Measurements from ENCODE around the gene GABRG3. TPM values are rescaled to one million over a fixed set of nuclear protein-coding genes. Genes with fewer than 3 reads are reported as not detected.

Gene GABRG3
- total RNA-seq, 4 donors from 2014 or later, result 0.97 to 3.9 (median 3.6) TPM; not detected in 1

DNA sequence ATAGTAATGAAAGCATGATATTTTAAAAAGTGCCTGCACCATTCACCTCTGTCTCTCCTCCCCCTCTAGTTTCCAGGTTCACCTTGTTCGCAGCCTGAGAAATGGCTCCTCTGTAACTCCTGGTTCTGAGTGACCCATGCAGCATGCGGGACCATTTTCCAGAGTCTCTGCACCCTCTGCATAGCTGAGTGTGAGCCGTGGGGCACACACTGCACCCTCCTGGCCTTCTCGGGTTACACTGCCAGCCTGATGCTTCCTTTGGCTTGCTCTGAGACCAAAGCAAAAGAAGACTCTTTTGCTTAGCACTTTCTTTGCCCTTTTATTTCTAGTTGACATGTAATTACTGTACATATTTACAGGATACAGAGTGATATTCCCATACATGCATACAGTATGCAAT lies 287.3 kb downstream of the GABRG3 start:
- no peaks in the 10 kb centered on the region for H3K9me3 ChIP-seq
- no peak overlapping the region for H3K4me3 ChIP-seq
- H3K4me1 ChIP-seq, result no peaks in the 10 kb centered on the region
- no peak for DNase-seq (ENCODE audit: low spot score in 2 of 2)
- no peak overlapping the region for H3K27ac ChIP-seq
- H3K36me3 ChIP-seq, result no peaks in the 10 kb centered on the region
- no peak for TF ChIP-seq POLR2AphosphoS5 (IDR thresholded peaks at IDR 0.05)
- no peak for TF ChIP-seq POLR2A (IDR thresholded peaks at IDR 0.05)
- TF ChIP-seq, protein P1, sequence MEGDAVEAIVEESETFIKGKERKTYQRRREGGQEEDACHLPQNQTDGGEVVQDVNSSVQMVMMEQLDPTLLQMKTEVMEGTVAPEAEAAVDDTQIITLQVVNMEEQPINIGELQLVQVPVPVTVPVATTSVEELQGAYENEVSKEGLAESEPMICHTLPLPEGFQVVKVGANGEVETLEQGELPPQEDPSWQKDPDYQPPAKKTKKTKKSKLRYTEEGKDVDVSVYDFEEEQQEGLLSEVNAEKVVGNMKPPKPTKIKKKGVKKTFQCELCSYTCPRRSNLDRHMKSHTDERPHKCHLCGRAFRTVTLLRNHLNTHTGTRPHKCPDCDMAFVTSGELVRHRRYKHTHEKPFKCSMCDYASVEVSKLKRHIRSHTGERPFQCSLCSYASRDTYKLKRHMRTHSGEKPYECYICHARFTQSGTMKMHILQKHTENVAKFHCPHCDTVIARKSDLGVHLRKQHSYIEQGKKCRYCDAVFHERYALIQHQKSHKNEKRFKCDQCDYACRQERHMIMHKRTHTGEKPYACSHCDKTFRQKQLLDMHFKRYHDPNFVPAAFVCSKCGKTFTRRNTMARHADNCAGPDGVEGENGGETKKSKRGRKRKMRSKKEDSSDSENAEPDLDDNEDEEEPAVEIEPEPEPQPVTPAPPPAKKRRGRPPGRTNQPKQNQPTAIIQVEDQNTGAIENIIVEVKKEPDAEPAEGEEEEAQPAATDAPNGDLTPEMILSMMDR (IDR thresholded peaks at IDR 0.05), result no peak
- no peak for TF ChIP-seq EP300 (IDR thresholded peaks at IDR 0.05)
- 68% methylated on average over 4 of the region's 4 CpGs for WGBS
- H3K27me3 ChIP-seq, result no peaks in the 10 kb centered on the region

DNA sequence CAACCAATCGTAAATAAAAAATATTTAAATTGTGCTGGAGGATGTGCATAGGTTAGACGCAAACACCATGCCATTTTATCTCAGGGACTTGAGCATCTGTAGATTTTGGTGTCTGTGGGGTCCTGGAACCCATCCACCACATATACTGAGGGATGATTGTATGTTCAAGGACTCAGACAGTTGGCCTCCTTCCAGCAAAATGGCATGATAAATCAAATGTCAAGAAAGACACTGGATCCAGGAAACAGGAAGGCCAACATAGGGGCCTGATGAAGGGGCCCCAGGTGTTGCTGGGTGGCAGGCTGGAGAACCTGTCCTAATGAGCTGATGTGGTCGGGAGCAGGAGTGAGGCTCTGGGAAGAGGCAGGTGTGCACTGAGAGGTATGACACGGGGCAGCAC lies 289.5 kb downstream of the GABRG3 start:
- no peak overlapping the region for H3K4me3 ChIP-seq
- WGBS, result 67% methylated on average over 4 of the region's 4 CpGs
- no peaks in the 10 kb centered on the region for H3K9me3 ChIP-seq
- H3K27me3 ChIP-seq, result no peaks in the 10 kb centered on the region
- H3K4me1 ChIP-seq, result no peaks in the 10 kb centered on the region
- no peak overlapping the region for H3K27ac ChIP-seq
- no peak for DNase-seq (ENCODE audit: low spot score in 2 of 2)
- H3K36me3 ChIP-seq, result no peaks in the 10 kb centered on the region
- TF ChIP-seq EP300 (IDR thresholded peaks at IDR 0.05), result no peak
- TF ChIP-seq, protein P1 (IDR thresholded peaks at IDR 0.05), result no peak
- no peak for TF ChIP-seq POLR2A (IDR thresholded peaks at IDR 0.05)
- TF ChIP-seq POLR2AphosphoS5 (IDR thresholded peaks at IDR 0.05), result no peak

DNA sequence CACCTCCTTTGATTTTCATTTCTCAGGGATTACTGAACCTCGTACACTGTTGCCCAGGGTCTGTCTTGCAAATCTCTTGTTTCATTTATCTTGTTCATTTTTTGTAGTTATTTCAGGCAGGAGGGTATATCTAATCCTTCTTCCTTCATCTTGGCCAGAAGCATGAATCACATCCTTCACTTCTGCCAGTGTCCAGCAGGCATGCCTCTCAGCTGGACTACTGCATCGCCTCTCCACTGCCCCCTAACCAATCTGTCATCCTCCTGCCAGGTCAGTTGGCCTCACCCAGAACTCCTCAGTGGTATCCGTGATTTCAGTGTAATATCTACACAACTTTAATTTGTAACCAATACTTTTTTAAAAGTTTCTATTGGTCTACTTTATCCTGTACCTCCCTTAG lies 297.9 kb downstream of the GABRG3 start:
- Histone ChIP-seq H3K4me3 (no peak overlapping the region), H3K9me3 (no peaks in the 10 kb centered on the region), H3K4me1 (no peaks in the 10 kb centered on the region), H3K27me3 (no peaks in the 10 kb centered on the region), H3K36me3 (no peaks in the 10 kb centered on the region), H3K27ac (no peak overlapping the region)
- WGBS, result 85% methylated on average over 3 of the region's 3 CpGs
- DNase-seq (ENCODE audit: low spot score in 2 of 2), result no peak
- TF ChIP-seq POLR2A (IDR thresholded peaks at IDR 0.05), result no peak
- no peak for TF ChIP-seq POLR2AphosphoS5 (IDR thresholded peaks at IDR 0.05)
- no peak for TF ChIP-seq EP300 (IDR thresholded peaks at IDR 0.05)
- TF ChIP-seq, protein P1 (IDR thresholded peaks at IDR 0.05), result no peak

DNA sequence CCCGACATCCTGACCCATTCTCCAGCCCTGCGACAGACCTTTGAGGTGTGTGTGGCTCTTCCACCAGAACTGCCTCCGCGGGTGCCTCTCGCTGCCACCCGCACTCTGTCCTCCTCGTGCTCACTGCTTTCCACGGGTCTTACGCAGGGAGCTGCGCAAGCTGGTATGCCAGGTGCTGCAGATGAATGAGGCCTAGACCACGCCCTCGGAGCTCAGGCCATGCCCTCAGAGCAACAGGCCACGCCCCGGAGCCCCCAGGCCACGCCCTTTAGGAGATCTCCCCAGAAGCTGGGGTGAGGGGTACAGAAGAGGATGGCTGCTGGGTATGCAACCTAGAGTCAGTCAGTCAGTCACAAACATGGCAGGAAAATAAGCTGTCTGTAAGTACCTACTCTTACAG lies 300.3 kb downstream of the GABRG3 start:
- H3K27ac ChIP-seq, result no peak overlapping the region
- TF ChIP-seq POLR2A (IDR thresholded peaks at IDR 0.05) (no peak), POLR2AphosphoS5 (IDR thresholded peaks at IDR 0.05) (no peak), EP300 (IDR thresholded peaks at IDR 0.05) (no peak)
- TF ChIP-seq, protein P1 (IDR thresholded peaks at IDR 0.05), result no peak
- no peaks in the 10 kb centered on the region for H3K4me1 ChIP-seq
- no peaks in the 10 kb centered on the region for H3K9me3 ChIP-seq
- DNase-seq (ENCODE audit: low spot score in 2 of 2), result no peak
- no peak overlapping the region for H3K4me3 ChIP-seq
- no peaks in the 10 kb centered on the region for H3K27me3 ChIP-seq
- no peaks in the 10 kb centered on the region for H3K36me3 ChIP-seq
- WGBS, result 86% methylated on average over 15 of the region's 15 CpGs

DNA sequence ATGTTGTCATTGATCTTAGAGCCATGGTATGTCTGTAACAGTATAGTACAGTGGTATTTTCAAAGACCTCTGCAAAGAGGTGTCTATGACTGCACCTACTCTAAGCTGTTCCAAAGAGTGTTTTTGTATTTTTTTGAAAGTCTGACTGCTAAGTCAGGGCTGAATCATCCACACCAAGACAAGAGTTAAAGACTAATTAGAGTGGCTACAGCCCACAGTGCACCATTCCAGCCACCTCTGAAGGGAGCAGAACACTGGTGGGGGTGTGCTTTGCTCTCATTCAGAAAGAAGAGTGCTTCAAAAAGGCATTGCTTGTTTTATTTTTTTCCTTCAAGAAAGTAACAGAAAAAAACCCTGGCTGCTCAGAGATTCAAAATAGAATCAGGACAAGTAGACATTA lies 301.4 kb downstream of the GABRG3 start:
- TF ChIP-seq, protein P1 (IDR thresholded peaks at IDR 0.05), result no peak
- no peak for TF ChIP-seq POLR2AphosphoS5 (IDR thresholded peaks at IDR 0.05)
- no peak for TF ChIP-seq POLR2A (IDR thresholded peaks at IDR 0.05)
- TF ChIP-seq EP300 (IDR thresholded peaks at IDR 0.05), result no peak
- no peak overlapping the region for H3K4me3 ChIP-seq
- no peaks in the 10 kb centered on the region for H3K27me3 ChIP-seq
- no peak overlapping the region for H3K27ac ChIP-seq
- DNase-seq (ENCODE audit: low spot score in 2 of 2), result no peak
- no peaks in the 10 kb centered on the region for H3K36me3 ChIP-seq
- no peaks in the 10 kb centered on the region for H3K4me1 ChIP-seq
- H3K9me3 ChIP-seq, result no peaks in the 10 kb centered on the region
